GM23248 (cell line): ENCODE results near the gene AFDN.
A peak's percentile ranks its signal among the peaks of the same experiment; 100 is the strongest.

ENCODE experiments used
- EZH2 ChIP-seq: fragments of 200-600 bp; sonication (generic); IDR thresholded peaks from 2 replicates; pipeline ENCODE4 v1.6.1; 2018; ENCODE audit warnings: antibody characterized with exemption, mild to moderate bottlenecking; ENCODE audit not compliant: insufficient read depth, poor library complexity, severe bottlenecking
- EZH2phosphoT487 ChIP-seq: fragments of 200-600 bp; sonication (generic); IDR thresholded peaks from 2 replicates; pipeline ENCODE4 v1.6.1; 2018; ENCODE audit warnings: antibody characterized with exemption, moderate library complexity, mild to moderate bottlenecking, low read depth; ENCODE audit not compliant: insufficient read depth

- TF ChIP-seq EZH2 (no peak), EZH2phosphoT487 (peak; percentile 87)
Observed at GRCh38 chr6:168007592-168008338, 181.1 kb downstream of the AFDN start.
